ENCODE data around the gene OXT.

DNA sequence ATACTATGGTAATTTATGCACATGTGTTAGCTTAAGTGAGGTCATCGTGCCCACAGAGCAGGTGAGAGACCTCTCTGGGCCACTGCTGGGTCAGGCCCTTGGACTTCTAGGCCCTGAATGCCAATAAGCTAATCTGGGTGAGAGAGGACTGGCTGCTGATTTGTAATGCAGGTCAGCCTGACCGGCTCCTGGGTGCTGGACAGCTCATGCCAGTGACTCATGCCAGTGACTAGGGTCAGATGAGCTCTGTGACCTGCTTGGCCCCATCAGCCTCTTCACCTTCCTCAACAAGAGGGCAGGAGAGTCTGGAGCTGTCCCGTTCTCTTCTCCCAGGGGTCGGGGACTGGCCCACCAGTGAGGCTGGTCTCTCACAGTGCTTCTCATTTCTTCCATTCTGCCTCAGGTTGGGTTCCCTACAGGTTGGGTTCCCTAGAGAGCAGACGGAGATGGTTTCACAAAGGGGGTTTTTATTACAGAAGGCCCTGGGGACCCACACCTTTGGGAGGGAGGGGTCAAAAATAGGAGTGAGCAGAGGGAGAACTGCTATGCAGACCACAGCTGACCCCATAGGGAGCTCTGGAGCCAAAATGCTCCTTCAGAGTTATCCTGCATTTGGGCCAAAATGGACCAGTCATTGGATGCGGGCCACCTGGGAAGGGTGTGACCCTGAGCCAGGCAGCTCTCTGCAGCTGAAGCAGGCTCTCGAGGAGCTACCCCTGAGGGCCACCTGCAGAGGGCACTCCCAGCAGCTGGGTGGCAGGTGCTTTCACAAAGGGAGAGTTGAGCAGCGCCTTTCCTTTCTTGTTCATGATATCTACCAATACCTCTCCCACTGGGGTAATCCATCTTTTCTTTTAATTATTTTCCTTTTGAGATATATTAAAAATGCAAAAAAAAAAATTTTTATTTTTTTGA is 2.2 kb upstream of the OXT start:
- TF ChIP-seq CTCF (IDR thresholded peaks at IDR 0.05; ENCODE audit: insufficient read depth, low read length) (no peak), GABPA (IDR thresholded peaks at IDR 0.05; ENCODE audit: low read depth) (no peak), REST (IDR thresholded peaks at IDR 0.05; ENCODE audit: insufficient replicate concordance, low read depth) (no peak), POLR2AphosphoS5 (IDR thresholded peaks at IDR 0.05; ENCODE audit: low read depth) (no peak)
